Esophagus mucosa (tissue), 1 donor: Measurements from ENCODE around the gene SOX11. TPM values are rescaled to one million over a fixed set of nuclear protein-coding genes. Genes with fewer than 3 reads are reported as not detected.
"Not testable (repeated sequence)": the region's sequence is repeated elsewhere in the genome, so short reads cannot be mapped to it uniquely, and the experiment has no call there.

Experiments
- ATAC-seq: fragments of 200-7000 bp; cut with Tn5 transposase; one replicate; pipeline ENCODE4 v1.9.1; 2020
- total RNA-seq: library from RNA; stranded (reverse); gene quantifications from one replicate; pipeline ENCODE4 v1.2.4, GENCODE V29; 2023
- donor health status: DM: yes; HTN: yes; CAD: no.

The SOX11 gene
- total RNA-seq = not detected

DNA sequence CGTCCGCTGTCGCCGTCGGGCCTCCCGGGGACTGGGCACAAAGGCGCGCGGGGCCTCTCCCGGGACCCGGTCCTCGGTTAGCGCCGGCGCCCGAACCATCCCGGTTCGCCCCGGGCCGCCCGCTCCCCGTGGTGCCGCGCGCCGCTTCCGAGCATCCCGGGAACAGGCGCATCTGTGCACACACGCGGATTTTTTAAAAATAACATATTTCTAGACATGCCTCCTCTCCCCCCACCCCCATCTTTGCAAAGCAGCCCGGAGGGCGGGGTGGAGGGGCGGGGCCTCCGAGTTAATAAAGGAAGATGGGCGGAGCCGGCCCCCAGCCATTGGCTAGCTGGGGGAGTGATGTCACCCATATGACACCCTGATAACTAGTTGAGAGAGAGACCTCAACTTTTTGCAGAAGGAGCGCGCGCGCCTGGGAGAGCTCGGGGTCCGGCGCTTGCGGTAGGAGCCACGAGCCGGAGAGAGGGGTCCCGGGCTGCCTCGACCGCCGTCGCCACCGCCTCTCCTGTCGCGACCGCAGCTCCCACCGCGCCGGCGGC, at the start of gene SOX11:
Gene SOX11 (plus strand): TSS at position 400 of the 545 bp plus-strand sequence. CDS start 338 bp downstream, outside the sequence.
- ATAC-seq = no peak

DNA sequence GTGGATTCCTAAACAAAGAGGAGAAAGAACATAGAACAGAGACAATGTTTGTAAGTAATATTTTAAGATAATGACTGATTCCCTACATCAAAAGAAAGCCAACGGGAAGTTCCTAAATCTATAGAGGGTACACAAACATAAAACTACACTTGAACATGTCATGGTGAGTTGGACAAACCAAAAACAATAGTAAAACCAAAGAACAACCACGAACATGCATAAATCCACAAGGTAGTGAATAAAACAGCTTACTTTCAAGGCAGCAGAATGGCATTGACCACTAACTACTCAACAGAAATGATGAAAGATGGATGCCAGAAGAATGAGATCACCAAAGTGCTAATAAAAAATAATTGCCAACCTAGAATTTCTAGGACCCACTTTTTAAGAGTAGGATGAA, 39.5 kb upstream of the SOX11 start:
- ATAC-seq = not testable (repeated sequence)

DNA sequence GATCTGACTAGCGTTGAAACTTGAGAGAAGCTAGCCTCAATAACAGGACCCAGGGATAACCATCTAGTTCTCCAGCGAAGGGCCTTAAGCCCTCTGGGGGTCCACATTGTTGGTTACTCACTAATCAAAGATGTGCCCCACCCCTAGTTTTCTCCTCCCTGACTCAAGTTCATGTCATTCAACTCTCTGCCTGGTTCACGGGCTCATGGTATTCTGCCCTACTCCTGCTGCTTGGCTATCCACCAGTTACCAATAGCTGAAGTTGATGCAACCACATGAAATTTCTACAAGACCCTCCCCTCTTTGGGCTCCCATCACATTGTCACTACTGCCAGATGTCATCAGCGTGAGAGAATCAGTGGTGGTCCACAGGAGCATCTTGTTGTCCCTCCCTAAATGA, 38.4 kb upstream of the SOX11 start:
- ATAC-seq = not testable (repeated sequence)

DNA sequence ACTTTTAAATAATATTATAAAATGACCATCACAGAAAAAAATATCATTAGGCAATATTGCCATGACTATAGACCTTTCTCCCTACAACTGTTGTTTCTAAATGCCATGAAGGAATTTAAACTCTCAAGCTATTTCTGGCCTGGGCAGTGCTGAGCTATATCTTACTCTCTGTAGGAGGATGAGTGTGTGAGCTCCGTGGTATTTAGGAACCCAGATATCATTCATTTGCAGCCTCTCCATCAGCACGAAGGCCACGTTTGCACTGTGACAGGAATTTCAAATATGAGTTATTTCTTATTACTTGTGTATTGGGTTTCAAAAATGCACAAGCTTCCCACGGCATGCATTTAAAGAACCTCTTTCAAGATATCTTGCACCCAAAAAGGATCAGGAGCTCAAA, 35.0 kb upstream of the SOX11 start:
- no peak for ATAC-seq

DNA sequence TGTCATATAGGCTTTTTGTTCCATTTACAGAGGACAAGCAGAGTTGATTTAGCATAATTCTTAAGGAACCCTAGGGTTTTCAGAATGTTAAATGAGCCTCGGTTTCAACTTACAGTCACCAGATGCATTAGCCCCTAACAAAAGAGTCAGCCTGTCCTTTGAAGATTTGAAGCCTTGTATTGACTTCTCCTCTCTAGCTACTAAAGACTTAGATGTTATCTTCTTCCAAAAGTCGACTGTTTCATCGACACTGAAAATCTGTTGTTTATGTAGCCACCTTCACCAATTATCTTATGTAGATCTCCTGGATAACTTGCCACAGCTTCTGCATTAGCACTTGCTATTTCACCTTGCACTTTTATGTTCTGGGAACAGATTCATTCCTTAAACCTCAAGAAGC, 31.6 kb upstream of the SOX11 start:
- ATAC-seq = no peak

DNA sequence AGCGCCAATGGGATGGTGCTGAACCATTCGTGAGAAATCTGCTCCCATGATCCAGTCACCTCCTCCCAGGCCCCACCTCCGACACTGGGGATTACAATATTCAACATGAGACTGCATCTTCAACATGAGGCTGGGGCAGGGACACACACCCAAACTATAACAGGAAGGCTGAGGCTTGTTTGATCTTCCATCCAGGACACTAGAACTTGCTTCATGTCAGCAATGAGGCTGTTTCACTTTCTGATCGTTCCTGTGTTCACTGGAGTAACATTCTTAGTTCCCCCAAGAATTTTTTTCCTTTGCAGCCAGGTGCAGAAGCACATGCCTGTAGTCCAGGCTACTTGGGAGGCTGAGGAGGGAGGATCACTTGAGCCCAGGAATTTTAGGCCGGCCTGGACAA, 30.8 kb upstream of the SOX11 start:
- ATAC-seq = no peak

DNA sequence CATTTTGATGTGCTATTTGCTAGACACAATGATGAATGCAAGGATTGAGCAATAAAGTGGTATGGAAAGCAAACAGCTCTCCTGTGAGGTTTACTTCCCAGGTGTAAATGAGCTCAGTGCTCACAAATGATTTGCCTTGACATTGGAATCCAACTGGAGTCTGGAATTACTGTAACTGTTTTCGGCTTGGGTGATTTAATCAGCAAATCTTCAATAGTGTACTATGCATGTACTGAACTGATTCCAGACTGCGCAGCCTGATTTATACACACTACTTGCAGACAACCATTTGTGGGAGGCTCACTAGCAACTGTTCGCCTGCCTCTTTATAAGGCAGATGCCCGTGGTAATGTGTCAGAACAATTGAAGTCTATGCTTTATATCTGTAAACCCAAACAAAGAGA, 27.9 kb upstream of the SOX11 start:
- no peak for ATAC-seq

DNA sequence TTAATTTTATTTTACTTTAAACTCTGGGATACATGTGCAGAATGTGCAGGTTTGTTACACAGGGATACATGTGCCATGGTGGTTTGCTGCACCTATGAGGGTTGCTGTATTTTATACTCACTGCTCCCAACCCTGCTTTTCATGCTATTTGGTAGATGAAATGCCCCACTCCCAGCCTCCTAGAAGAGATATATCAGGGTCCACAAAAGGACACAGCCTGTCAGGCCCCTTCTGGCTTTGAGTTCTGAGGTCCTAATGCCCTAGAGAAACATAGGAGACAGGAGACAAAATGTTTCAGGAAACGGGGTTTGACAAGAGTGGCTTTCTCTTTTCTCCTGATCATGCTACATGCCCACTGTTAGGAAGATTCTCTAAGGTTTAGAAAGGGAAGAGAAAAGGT, 27.1 kb upstream of the SOX11 start:
- ATAC-seq = no peak

DNA sequence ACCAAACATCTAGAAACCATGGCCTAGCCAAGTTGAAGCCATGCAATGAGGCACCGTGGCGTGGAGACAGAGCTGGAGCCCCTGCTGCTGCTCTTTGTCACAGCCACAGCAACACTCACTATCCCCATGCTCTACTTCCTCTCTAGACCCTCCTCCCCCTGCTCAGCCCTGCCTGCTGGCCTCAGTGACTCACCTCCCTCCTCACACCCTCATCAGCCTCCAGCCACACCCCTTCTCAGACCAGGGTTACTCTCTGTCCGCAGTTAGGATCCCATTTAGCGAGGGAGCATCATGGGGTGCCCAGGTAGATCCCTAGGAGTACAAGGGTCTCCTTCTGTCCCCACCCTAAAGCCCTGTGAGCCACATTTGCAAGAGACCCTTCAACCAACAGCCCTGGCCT, 25.4 kb upstream of the SOX11 start:
- ATAC-seq = peak; percentile 17

DNA sequence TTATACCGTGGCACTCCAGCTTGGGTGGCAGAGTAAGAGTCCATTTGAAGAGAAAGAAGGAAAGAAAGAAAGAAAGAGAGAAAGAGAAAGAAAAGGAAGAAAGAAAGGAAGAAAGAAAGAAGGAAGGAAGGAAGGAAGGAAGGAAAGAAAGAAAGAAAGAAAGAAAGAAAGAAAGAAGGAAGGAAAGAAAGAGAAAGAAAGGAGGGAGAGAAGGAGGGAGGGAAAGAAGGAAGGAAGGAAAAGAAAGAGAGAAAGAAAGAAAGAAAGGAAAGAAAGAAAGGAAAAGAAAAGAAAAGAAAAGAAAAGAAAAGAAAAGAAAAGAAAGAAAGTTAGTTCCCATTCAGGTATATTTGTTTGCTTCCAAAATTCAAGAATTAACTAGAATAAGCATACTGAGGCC, 24.5 kb upstream of the SOX11 start:
- not testable (repeated sequence) for ATAC-seq

DNA sequence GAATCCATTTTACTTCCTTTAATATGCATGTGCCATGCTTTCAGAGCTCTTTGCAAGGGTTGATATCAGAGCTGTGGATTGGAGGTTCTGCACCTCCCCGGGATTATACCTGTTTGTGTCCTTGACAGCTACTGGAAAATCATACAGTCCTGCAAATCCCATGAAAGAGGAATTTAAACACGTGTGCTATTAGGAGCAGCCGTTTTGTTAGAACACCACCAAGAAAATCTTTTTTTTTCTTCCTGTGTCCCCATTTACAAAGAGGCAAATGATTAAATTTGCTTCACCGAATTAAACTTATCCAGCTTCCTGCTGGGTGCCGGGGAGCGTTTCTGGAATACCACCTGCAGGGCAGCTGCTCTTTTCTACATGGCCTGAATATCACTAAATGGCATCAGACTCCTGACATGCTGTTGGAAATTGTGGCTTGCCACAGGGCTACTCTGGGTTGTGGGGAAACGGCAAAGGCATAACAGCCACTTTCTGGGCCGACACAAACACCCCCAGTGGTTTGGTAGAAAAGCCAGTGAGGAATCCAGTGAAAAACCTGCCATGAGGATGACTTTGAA, 23.4 kb upstream of the SOX11 start:
- ATAC-seq = no peak

DNA sequence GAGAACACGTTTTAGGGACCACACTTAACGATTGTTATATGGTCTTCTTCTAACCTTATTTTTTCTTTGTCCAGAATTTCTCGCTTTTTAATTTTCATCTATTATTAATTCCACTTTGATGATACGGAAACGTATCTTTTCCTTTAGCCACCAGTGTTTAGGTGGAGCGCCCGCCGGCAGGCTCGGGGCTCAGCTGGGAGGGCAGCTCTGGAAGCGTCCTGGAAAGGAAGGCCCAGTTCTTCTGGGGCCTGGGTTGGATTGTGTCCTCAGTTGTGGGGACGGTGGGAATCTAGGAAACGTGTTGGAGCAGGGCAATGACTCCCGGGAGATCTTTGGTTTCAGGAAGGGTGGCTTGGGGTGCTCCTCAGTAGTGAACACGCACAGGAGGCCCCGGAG, 19.4 kb upstream of the SOX11 start:
- no peak for ATAC-seq

DNA sequence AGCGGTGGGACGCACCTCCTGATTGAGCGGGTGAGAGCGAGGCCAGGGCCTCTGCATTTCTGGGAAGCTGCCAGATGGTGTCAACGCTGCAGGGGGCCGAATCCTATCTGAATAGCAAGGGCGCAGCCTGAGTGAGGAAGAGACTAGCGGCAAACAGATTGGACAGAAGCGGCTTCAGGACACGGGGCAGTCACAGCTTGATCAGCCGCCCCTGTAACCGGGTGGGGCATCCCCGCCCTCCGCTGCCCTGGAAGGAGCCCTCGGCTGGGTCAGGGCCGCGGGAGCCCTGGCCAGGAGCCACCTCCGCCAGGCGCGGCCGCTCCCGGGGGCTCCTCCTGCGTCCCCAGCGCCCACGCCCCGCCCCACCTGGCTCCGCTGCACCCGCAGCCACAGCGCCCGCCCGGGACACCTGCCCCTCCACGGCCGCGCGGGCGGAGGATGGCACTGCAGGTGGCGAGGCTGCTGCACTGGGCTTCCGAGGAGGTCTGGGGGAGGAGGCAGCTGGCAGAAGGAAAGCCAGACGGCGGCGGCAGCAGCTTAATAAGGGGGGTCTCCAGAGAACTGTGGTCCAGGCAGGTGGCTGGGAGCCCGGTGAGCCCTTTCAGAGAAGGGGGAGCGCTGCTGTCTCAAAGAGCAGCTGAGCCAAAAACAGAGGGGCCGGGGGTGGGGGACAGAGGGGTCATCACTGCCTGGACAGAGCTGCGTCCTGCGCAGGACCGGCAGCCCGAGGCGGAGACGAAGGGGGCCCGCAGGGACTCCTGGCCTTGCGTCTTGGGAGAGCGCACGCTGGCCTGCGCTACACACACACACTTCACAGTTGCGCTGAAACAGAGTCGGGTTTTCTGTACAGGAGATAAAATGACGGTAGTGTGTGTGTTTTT, 18.8 kb upstream of the SOX11 start:
- ATAC-seq = no peak

DNA sequence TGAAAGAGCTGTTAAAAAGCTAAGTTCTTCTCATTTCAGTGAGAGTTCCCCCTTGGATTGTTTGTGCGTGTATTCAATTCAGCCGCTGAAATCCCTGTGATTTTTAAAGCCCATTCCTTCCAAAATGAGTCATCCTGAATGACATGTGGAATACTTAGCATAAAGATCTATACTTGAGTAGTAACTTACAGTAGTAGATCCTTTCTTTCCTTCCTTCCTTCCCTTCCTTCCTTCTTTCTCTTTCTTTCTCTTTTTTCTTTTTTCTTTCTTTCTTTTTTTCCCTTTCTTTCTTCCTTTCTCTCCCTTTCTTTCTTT, 18.2 kb upstream of the SOX11 start:
- no peak for ATAC-seq

DNA sequence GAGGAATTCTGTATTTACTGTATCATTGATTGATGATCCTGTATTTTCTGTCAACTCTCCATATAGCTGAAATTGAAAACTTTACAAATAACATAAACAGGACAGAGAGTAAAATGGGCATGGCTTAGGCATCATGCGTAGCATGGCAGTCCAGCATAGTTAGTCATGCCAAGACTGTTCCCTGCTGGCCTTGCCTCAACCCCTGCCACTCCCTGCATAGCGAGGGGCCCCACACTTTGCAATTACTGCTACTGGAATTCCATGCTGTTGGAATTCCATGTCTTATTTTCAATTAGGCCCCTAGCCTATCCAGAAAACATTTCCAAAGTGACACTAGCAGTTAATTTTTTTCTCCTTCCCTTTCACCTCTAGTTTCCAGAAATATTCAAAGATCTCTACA, 15.1 kb upstream of the SOX11 start:
- ATAC-seq = no peak

DNA sequence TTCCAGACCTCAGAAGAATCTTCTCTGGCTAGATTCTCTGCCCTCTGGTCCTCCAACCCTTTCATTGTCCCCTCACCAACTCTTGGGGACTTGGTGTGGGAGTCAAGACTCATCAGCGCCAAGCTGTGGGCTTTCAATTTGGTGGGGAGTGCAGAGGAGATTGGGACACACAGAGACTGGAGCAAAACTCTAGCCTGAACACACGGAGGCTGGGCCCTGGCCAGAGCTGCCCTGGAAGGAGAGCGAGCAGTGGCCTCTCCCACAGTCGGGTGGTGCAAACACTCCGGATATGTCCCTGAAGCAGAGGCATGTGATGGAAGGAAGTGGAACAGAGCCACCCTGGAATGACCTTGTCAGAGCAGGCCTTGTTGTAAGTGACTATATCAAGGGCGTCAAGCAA, 8.7 kb upstream of the SOX11 start:
- no peak for ATAC-seq

DNA sequence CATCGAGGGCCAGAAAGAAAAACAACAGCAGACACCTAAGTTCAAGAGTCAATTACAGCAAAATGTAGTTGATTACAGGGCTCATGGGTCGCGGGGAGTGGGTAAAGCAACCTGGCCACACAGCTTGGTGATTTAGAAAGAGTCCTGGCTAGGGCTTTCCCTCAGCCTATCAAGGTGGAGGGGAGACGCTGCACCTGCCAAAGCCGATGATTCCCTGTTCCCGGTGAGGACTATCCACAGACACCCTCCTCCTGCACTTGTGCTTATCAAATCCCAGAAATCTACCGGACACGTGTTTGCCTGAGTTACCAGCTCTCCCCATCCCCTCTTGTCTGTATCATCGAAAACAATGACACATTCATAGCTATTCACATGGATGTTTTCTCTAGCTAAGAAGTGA, 7.0 kb upstream of the SOX11 start:
- ATAC-seq = no peak

DNA sequence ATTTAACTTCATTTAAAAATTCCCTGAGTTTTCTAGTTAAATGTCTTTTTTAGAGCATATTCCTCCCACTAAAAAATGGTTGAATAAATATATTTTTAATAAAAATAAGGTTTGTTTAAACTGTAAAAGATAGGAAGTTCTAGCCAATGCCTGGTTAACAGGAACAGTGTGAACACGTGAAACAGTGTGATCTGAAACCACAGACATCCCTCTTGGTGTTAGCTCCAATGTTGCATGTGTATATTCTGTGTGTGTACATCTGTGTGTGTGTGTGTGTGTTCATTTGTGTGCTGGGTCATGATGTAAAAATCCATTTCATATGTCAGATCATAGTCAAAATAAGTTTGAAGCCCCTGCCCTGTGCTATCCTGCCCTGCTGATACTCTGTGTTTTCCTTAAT, 6.1 kb upstream of the SOX11 start:
- ATAC-seq = no peak

DNA sequence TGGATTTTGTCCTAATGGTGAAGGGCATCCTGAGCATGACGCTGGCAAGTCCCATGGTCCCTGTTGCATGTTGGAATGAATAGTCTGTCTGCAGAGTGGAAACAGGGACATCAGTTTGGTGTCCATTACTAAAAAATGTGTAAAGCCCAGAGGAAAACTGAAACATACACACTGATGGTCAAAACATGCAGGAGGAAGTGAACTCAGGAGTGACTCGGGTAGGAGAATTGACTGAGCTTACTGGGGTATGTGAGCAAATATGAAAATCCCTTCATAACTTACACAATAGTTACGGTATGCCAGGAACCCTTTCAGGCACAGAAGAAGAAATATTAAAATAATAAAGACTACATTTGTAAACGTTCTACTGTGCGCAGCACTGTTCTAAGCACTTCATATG, 5.6 kb upstream of the SOX11 start:
- ATAC-seq = no peak

DNA sequence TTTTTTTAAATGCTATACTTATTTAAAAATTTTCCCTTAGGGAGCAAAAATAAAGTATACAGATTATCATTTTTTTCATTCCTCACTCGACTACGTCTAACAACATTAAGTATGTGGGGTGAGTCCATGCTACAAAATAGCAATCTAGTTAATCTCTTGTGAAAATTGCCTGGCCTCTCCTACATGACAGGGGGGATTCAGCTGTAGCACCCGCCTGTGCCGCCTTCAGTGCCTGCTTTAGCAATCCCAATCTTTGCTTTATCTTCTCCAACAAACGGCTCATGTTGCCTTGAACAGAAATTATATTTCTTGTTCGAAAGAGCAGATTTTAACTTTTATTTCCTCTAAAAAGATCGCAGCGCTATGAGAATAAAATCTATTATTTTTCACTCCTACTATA, 2.4 kb upstream of the SOX11 start:
- no peak for ATAC-seq

DNA sequence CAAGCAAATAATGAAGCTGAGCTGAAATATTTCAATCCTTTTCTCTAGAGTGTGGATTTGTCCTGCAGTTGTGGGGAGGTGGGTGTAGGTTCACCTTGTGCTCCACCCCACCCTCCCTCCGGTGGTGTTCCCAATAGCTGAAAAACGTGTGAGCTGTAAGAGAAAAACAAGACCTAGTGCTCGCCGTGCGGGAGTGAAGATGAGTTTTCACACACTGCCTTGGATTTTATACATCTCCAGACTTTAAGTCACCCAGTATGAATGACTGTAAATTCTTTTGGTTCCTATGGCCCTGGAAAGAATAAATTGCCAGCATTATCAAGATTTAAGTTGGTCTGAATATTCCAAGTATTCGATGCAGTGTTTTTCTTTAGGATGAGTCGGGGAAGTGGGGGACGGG, 1.9 kb upstream of the SOX11 start:
- no peak for ATAC-seq

DNA sequence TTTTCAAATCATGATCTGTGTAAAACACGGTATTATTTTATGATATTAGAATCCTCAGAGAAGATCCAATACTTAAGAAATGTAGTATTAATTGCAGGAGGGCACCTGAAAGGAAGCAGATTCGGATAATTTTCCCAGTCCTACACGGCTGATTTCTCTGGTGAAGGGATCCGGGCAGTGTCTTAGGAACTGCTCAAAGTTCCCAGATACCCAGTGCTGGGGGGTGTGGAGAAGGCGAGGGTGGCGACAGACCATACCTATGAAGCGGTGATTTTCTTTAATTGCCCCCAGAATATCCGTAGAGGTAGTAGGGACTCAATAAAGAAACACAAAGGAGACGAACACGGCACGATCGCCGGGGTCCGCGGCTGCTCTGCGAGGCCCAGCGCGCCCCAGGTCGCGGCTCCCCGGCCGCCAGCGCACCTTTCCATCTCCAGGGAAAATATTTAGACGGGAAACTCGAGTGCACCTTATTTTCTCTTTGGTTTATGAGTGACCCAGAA, 1.4 kb upstream of the SOX11 start:
- ATAC-seq = no peak

DNA sequence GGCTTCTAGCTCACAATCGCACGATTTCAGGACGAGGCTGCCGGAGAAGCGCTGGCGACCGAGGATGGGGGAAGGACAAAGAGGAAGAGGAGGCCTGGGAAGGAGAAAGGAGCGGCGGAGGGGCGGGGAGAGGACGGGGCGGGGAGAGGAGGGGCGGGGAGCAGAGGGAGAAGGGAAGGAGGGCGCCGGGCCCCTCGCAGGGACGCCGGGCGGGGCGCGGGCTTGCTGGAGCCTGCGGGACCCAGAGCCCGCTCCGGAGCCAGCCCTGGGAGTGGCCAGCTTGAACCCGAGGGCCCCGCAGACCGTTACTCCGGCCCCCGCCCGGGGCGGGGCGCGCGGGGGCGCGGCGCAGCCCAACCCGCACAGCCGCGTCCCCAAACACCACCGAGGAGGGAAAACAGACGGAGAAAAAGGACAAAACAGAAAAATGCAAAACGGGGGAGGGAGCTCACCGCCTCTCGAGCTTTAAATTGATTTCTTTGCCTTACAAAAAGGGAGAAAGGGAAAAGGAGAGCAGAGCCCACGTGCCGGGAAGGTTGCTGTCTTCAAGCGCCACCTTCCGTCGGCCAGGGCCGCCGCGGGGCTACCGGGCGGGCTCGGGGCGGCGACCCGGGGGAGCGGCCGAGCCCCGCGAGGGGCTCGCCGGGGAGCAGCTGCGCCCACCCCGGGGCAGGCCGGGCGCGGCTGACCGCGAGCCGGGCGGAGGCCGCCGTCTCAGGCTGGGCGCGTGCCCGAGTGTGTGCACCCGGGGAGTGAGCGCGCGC, 781 bp upstream of the SOX11 start:
- no peak for ATAC-seq
